Measurements from ENCODE around the gene GLRX5. TPM values are rescaled to one million over a fixed set of nuclear protein-coding genes. Genes with fewer than 3 reads are reported as not detected.

GLRX5 gene
- total RNA-seq, 1 experiment from 2014 or later: 67.8 TPM

GRCh38 chr14:95535226-95536021 lies 574 bp downstream of the GLRX5 start:
- no TSS peak for BruUV-seq (replicated peaks)
- Mint-ChIP-seq H3K4me3 (ENCODE audit: unreplicated experiment) (peak overlapping the region; percentile 87), H3K4me1 (ENCODE audit: low read depth, unreplicated experiment) (peaks cover 25% of the 10 kb centered on the region), H3K27ac (ENCODE audit: unreplicated experiment) (peak overlapping the region; percentile 50), H3K36me3 (ENCODE audit: insufficient read depth, unreplicated experiment) (peaks cover 44% of the 10 kb centered on the region), H3K27me3 (ENCODE audit: insufficient read depth, unreplicated experiment) (no peaks in the 10 kb centered on the region), H3K9me3 (ENCODE audit: unreplicated experiment) (no peaks in the 10 kb centered on the region)
- no peaks in the 10 kb centered on the region; the same call in 1 of the 2 replicates for H3K36me3 ChIP-seq (ENCODE audit: control insufficient read depth, insufficient read depth, low read length)
- TF ChIP-seq CTCF (IDR thresholded peaks at IDR 0.05; ENCODE audit: insufficient read depth in 1 of 2, low read depth in 1 of 2, low read length in 1 of 2, severe bottlenecking in 1 of 2, unreplicated experiment in 1 of 2): no peak
- H3K4me1 ChIP-seq: peaks cover 36% of the 10 kb centered on the region
- POLR2A ChIA-PET: interaction anchor here (1.0 to 2.1 kb wide), 4 partner anchors 11 to 67 kb away, joined by 3 to 18 read pairs (median 6); no protein-coding TSS in a partner anchor
- no peak for DNase-seq
- intact Hi-C loops (cut with micrococcal nuclease; ENCODE audit: unreplicated experiment): loop anchor here (2.0 kb wide), 1 partner anchor 67 kb away; no protein-coding TSS in a partner anchor
- H3K9me3 ChIP-seq: no peaks in the 10 kb centered on the region
- CTCF ChIA-PET: interaction anchor here (0.6 to 2.4 kb wide), 4 partner anchors 13 to 238 kb away, joined by 3 to 10 read pairs (median 4); no protein-coding TSS in a partner anchor
- no peaks in the 10 kb centered on the region for H3K27me3 ChIP-seq (replicated peaks; ENCODE audit: control insufficient read depth, insufficient read depth, low read length)
- peak overlapping the region; percentile 83 for H3K4me3 ChIP-seq (ENCODE audit: low read depth, low read length)

GRCh38 chr14:95536036-95536593 lies 1.3 kb downstream of the GLRX5 start:
- peak overlapping the region; percentile 50 for H3K27ac Mint-ChIP-seq (ENCODE audit: unreplicated experiment)
- no peak for DNase-seq

More at GRCh38 chr14:95536036-95536593, 1.3 kb downstream of the GLRX5 start:
- POLR2A ChIA-PET: no interaction called here
- CTCF ChIA-PET: interaction anchor here (0.5 to 2.4 kb wide), 2 partner anchors 94 to 127 kb away, joined by 7 to 10 read pairs; no protein-coding TSS in a partner anchor
- BruUV-seq (replicated peaks): no TSS peak
- Mint-ChIP-seq H3K36me3 (ENCODE audit: insufficient read depth, unreplicated experiment) (peaks cover 40% of the 10 kb centered on the region), H3K4me1 (ENCODE audit: low read depth, unreplicated experiment) (peaks cover 25% of the 10 kb centered on the region), H3K27me3 (ENCODE audit: insufficient read depth, unreplicated experiment) (no peaks in the 10 kb centered on the region), H3K4me3 (ENCODE audit: unreplicated experiment) (peak overlapping the region; percentile 87), H3K9me3 (ENCODE audit: unreplicated experiment) (no peaks in the 10 kb centered on the region)
- H3K27me3 ChIP-seq (replicated peaks; ENCODE audit: control insufficient read depth, insufficient read depth, low read length): no peaks in the 10 kb centered on the region
- TF ChIP-seq CTCF (IDR thresholded peaks at IDR 0.05; ENCODE audit: insufficient read depth in 1 of 2, low read depth in 1 of 2, low read length in 1 of 2, severe bottlenecking in 1 of 2, unreplicated experiment in 1 of 2): no peak
- no peaks in the 10 kb centered on the region; the same call in 1 of the 2 replicates for H3K36me3 ChIP-seq (ENCODE audit: control insufficient read depth, insufficient read depth, low read length)
- peak overlapping the region; percentile 83 for H3K4me3 ChIP-seq (ENCODE audit: low read depth, low read length)
- H3K4me1 ChIP-seq: peaks cover 29% of the 10 kb centered on the region
- H3K9me3 ChIP-seq: no peaks in the 10 kb centered on the region
- intact Hi-C loops (cut with micrococcal nuclease; ENCODE audit: unreplicated experiment): no loop called here
